Measurements from ENCODE around the gene MAPK11.

- TF ChIP-seq RAD21 (IDR thresholded peaks at IDR 0.05; ENCODE audit: low read depth) (no peak), CTCF (IDR thresholded peaks at IDR 0.05 in 2 of 3, conservative IDR thresholded peaks at IDR 0.05 in 1 of 3; ENCODE audit: borderline replicate concordance in 1 of 3, insufficient read depth in 1 of 3, low read depth in 2 of 3, low read length in 2 of 3) (no peak), ELF1 (IDR thresholded peaks at IDR 0.05; ENCODE audit: borderline replicate concordance, low read depth) (no peak), CBX3 (IDR thresholded peaks at IDR 0.05; ENCODE audit: low read depth) (no peak), CEBPB (IDR thresholded peaks at IDR 0.05; ENCODE audit: low read depth) (no peak)
These were observed 9.2 kb downstream of the MAPK11 start for GRCh38 chr22:50260801-50261614.
